Upper lobe of left lung (tissue), 6 donors: ENCODE data around the gene IL27RA. TPM values are rescaled to one million over a fixed set of nuclear protein-coding genes. Genes with fewer than 3 reads are reported as not detected.
"Not testable (repeated sequence)": the region's sequence is repeated elsewhere in the genome, so short reads cannot be mapped to it uniquely, and the experiment has no call there.

Experiments used
- ATAC-seq, 2 donors: fragments of 200-7000 bp; cut with Tn5 transposase; one replicate each; pipeline ENCODE4 v1.9.1; 2022; ENCODE audit warnings: mild to moderate bottlenecking in 2 of 2, moderate library complexity in 2 of 2; ENCODE audit not compliant: low FRiP score in 2 of 2
- DNase-seq, 2 donors: peaks; one replicate each; pipeline ENCODE4 v3.0.0-alpha.2; 2019 to 2020
- H3K27ac ChIP-seq, 4 donors: fragments of 200-600 bp; sonication (generic); one replicate each; pipeline ENCODE4 v1.5.1; 2016 to 2019
- H3K27me3 ChIP-seq, 4 donors: fragments of 200-600 bp; sonication (generic); one replicate each; pipeline ENCODE4 v1.5.1; 2017 to 2019
- H3K36me3 ChIP-seq, 4 donors: fragments of 200-600 bp; sonication (generic); one replicate each; pipeline ENCODE4 v1.5.1; 2016 to 2019
- H3K4me1 ChIP-seq, 4 donors: fragments of 200-600 bp; sonication (generic); one replicate each; pipeline ENCODE4 v1.5.1; 2018 to 2019
- H3K4me3 ChIP-seq, 4 donors: fragments of 200-600 bp; sonication (generic); one replicate each; pipeline ENCODE4 v1.5.1; 2017 to 2019; ENCODE audit warnings: mild to moderate bottlenecking in 2 of 4, moderate library complexity in 1 of 4
- H3K9me3 ChIP-seq, 4 donors: fragments of 200-600 bp; sonication (generic); one replicate each; pipeline ENCODE4 v1.5.1; 2018 to 2019
- CTCF ChIP-seq, 6 experiments: fragments of 450-650 bp in 4 of 6; fragments of 200-600 bp in 2 of 6; sonication (generic) in 2 of 6; IDR thresholded peaks; one replicate each; pipeline ENCODE4 v1.5.1; 2016 to 2019; ENCODE audit warnings: antibody characterized with exemption in 6 of 6
- EP300 ChIP-seq, 4 donors: sonication (generic); formaldehyde crosslinking; IDR thresholded peaks; one replicate each; pipeline ENCODE4 v1.5.1; 2017; ENCODE audit warnings: antibody characterized with exemption in 4 of 4, control low read depth in 2 of 4
- POLR2A ChIP-seq, 4 donors: fragments of 450-650 bp; IDR thresholded peaks; one replicate each; pipeline ENCODE4 v1.5.1; 2016 to 2017; ENCODE audit warnings: antibody characterized with exemption in 4 of 4, mild to moderate bottlenecking in 2 of 4
- POLR2AphosphoS5 ChIP-seq, 2 donors: sonication (generic); formaldehyde crosslinking; IDR thresholded peaks; one replicate each; pipeline ENCODE4 v1.5.1; 2017; ENCODE audit warnings: antibody characterized with exemption in 2 of 2
- WGBS, 2 donors: methylation state at CpG; one replicate each; pipeline ENCODE4 v1.1.5; 2017 to 2018; 5-methylcytosine and 5-hydroxymethylcytosine counted together
- total RNA-seq, 6 donors: library from RNA; depleted of rRNA in 4 of 6; stranded (reverse); fragments of >200 nt in 4 of 6; gene quantifications; one replicate each; pipeline versions ENCODE4 v1.1.0 to v1.2.1, GENCODE V29; 2016 to 2021
- donor health status: DM: no; HTN: no; CAD: no; lungs with moderate emphysema.
- donor health status: DM: no; HTN: yes; CAD: no; lungs with severe emphysema.

IL27RA gene
- total RNA-seq, 6 donors from 2014 or later = 9.3 to 24.4 (median 14.6) TPM

DNA sequence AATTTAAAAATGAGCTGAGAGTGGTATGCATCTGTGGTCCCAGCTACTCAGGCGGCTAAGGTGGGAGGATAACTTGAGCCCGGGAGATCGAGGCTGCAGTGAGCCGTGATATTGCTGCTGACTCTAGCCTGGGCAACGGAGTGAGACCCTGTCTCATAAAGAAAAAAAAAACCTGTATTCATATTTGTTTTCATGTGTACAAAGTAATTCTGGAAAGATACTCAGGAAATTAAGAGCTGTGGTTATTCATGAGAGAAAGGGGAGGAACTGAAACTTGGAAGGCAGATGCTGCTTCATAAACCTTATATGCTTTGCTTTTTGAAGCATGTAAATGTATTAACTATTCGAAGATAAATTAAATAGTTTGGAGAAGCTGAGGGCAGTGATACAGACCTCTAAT lies 12.5 kb upstream of the IL27RA start:
- ATAC-seq = no peak
- Histone ChIP-seq H3K36me3 (no peaks in the 10 kb centered on the region), H3K9me3 (no peaks in the 10 kb centered on the region), H3K4me1 (peaks cover 0 to 25% (median 16%) of the 10 kb centered on the region in 4 donors), H3K27me3 (no peaks in the 10 kb centered on the region), H3K4me3 (no peak overlapping the region), H3K27ac (peak overlapping the region in 1 of 4 donors; percentile 75)
- TF ChIP-seq POLR2A (IDR thresholded peaks at IDR 0.05) = no peak
- TF ChIP-seq CTCF (IDR thresholded peaks at IDR 0.05) = no peak
- no peak for TF ChIP-seq POLR2AphosphoS5 (IDR thresholded peaks at IDR 0.05)
- TF ChIP-seq EP300 (IDR thresholded peaks at IDR 0.05) = no peak
- WGBS, 2 donors = 76 to 85% methylated on average over 6 of the region's 6 CpGs
- DNase-seq = no peak

GRCh38 chr19:14019739-14020138 lies 11.8 kb upstream of the IL27RA start:
- H3K27me3 ChIP-seq, DNase-seq, H3K27ac ChIP-seq, H3K9me3 ChIP-seq, H3K36me3 ChIP-seq, ATAC-seq, H3K4me3 ChIP-seq: not testable (repeated sequence)
- 82 to 90% methylated on average over 3 of the region's 3 CpGs for WGBS, 2 donors
- peaks cover 0 to 28% (median 17%) of the 10 kb centered on the region in 4 donors for H3K4me1 ChIP-seq

GRCh38 chr19:14021474-14021873 lies 10.1 kb upstream of the IL27RA start:
- ATAC-seq (no peak), DNase-seq (no peak)
- H3K9me3 ChIP-seq = no peaks in the 10 kb centered on the region
- peak overlapping the region in 2 of 4 donors; percentile 18 to 31 for H3K27ac ChIP-seq
- H3K4me3 ChIP-seq = no peak overlapping the region
- no peaks in the 10 kb centered on the region for H3K27me3 ChIP-seq
- 48 to 62% methylated on average over 5 of the region's 5 CpGs for WGBS, 2 donors
- H3K4me1 ChIP-seq = peaks cover 0 to 29% (median 17%) of the 10 kb centered on the region in 4 donors
- TF ChIP-seq POLR2A (IDR thresholded peaks at IDR 0.05) = no peak
- no peak for TF ChIP-seq CTCF (IDR thresholded peaks at IDR 0.05)
- no peak for TF ChIP-seq EP300 (IDR thresholded peaks at IDR 0.05)
- TF ChIP-seq POLR2AphosphoS5 (IDR thresholded peaks at IDR 0.05) = no peak
- H3K36me3 ChIP-seq = no peaks in the 10 kb centered on the region

- Histone ChIP-seq H3K4me1 (peaks cover 0 to 27% (median 17%) of the 10 kb centered on the region in 4 donors), H3K27me3 (no peaks in the 10 kb centered on the region), H3K4me3 (no peak overlapping the region), H3K27ac (peak overlapping the region in 3 of 4 donors; percentile 18 to 62 (median 58)), H3K9me3 (no peaks in the 10 kb centered on the region), H3K36me3 (no peaks in the 10 kb centered on the region)
- peak in 1 of 2 donors; percentile 65 for ATAC-seq
- peak in 1 of 2 donors; percentile 60 for DNase-seq
- TF ChIP-seq POLR2AphosphoS5 (IDR thresholded peaks at IDR 0.05) (no peak), POLR2A (IDR thresholded peaks at IDR 0.05) (no peak), EP300 (IDR thresholded peaks at IDR 0.05) (no peak), CTCF (IDR thresholded peaks at IDR 0.05) (no peak)
- WGBS, 2 donors = 61 to 78% methylated on average over 4 of the region's 4 CpGs
Observed at GRCh38 chr19:14022469-14022868, 9.1 kb upstream of the IL27RA start.

GRCh38 chr19:14023404-14024235 lies 7.9 kb upstream of the IL27RA start:
- Histone ChIP-seq H3K9me3 (no peaks in the 10 kb centered on the region), H3K4me1 (peaks cover 0 to 26% (median 14%) of the 10 kb centered on the region in 4 donors)
- 46 to 49% methylated on average over 9 of the region's 9 CpGs for WGBS, 2 donors

DNA sequence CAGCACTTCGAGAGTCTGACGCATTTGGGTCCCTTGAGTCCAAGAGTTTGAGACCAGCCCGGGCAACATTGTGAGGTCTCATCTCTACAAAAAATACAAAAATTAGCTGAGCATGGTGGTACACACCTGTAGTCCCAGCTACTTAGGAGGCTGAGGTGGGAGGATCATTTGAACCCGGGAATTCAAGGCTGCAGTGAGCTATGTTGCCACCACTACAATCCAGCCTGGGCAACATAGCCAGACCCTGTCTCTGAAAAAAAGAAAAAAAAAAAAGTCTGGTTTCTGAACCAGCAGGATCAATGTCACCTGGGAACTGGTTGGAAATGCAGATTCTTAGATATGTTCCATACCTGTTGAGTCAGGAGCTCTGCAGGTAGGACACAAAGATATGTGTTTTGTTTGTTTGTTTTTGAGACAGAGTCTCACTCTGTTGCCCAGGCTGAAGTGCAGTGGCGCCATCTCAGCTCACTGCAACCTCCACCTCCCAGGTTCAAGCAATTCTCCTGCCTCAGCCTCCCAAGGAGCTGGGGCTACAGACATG lies 4.8 kb upstream of the IL27RA start:
- DNase-seq, H3K4me3 ChIP-seq, H3K27me3 ChIP-seq, H3K36me3 ChIP-seq, ATAC-seq, H3K27ac ChIP-seq, H3K9me3 ChIP-seq: not testable (repeated sequence)
- peaks cover 7 to 33% (median 17%) of the 10 kb centered on the region in 4 donors for H3K4me1 ChIP-seq
- 93 to 95% methylated on average over 5 of the region's 5 CpGs for WGBS, 2 donors

More at GRCh38 chr19:14023404-14024235, 7.9 kb upstream of the IL27RA start:
- ATAC-seq (peak; percentile 82 to 85), DNase-seq (peak in 1 of 2 donors; percentile 58)
- H3K4me3 ChIP-seq = no peak overlapping the region
- H3K27ac ChIP-seq = peak overlapping the region; percentile 49 to 72 (median 57)
- H3K36me3 ChIP-seq = no peaks in the 10 kb centered on the region
- peak; percentile 12 to 50 (median 45) for TF ChIP-seq CTCF (IDR thresholded peaks at IDR 0.05)
- TF ChIP-seq POLR2AphosphoS5 (IDR thresholded peaks at IDR 0.05) = no peak
- TF ChIP-seq POLR2A (IDR thresholded peaks at IDR 0.05) = no peak
- no peaks in the 10 kb centered on the region for H3K27me3 ChIP-seq
